ENCODE results near the gene ZNF584. TPM values are rescaled to one million over a fixed set of nuclear protein-coding genes. Genes with fewer than 3 reads are reported as not detected.
"Not testable (repeated sequence)": the region's sequence is repeated elsewhere in the genome, so short reads cannot be mapped to it uniquely, and the experiment has no call there.

The ZNF584 gene
- polyA plus RNA-seq: 10 to 100 TPM in 1 of 3 donors, 1 to 10 TPM in 2; 3.4 to 12.2 (median 4.4) TPM

GRCh38 chr19:58408152-58409009, at the start of gene ZNF584:
Gene ZNF584, plus strand, starts transcription at chr19:58408649. Its CDS starts 499 bp downstream, at chr19:58409148.
- Mint-ChIP-seq H3K36me3 (no peaks in the 10 kb centered on the region), H3K9me3 (no peaks in the 10 kb centered on the region), H3K4me1 (peaks cover 28 to 35% of the 10 kb centered on the region in 2 donors), H3K27ac (peak within 1 kb of the TSS; percentile 88 to 99 (median 93)), H3K4me3 (peak within 1 kb of the TSS; percentile 87 to 97 (median 94)), H3K27me3 (ENCODE audit: low read depth in 3 of 3) (peaks cover 3 to 6% (median 4%) of the 10 kb centered on the region in 3 donors)
- DNase-seq: peak; percentile 90 to 91 (median 91)

GRCh38 chr19:58361900-58362271, 46.6 kb upstream of the ZNF584 start:
- no peaks in the 10 kb centered on the region for H3K9me3 Mint-ChIP-seq
- H3K4me1 Mint-ChIP-seq: peaks cover 8 to 18% of the 10 kb centered on the region in 2 donors
- H3K4me3 Mint-ChIP-seq: peak overlapping the region; percentile 90 to 99 (median 96)
- no peaks in the 10 kb centered on the region for H3K36me3 Mint-ChIP-seq
- DNase-seq: peak in 2 of 3 donors; percentile 65
- H3K27me3 Mint-ChIP-seq (ENCODE audit: low read depth in 3 of 3): peaks cover 9 to 24% (median 11%) of the 10 kb centered on the region in 3 donors
- H3K27ac Mint-ChIP-seq: peak overlapping the region; percentile 96 to 99 (median 98)

GRCh38 chr19:58362272-58362994, 46.0 kb upstream of the ZNF584 start, which contains the start of gene ZNF497:
Gene ZNF497, minus strand, starts transcription at chr19:58362751. Its CDS starts 5,116 bp downstream, at chr19:58357635.
- Mint-ChIP-seq H3K9me3 (no peaks in the 10 kb centered on the region), H3K36me3 (no peaks in the 10 kb centered on the region), H3K4me3 (peak within 1 kb of the TSS; percentile 90 to 99 (median 96)), H3K27me3 (ENCODE audit: low read depth in 3 of 3) (peaks cover 9 to 24% (median 11%) of the 10 kb centered on the region in 3 donors), H3K4me1 (peaks cover 8 to 18% of the 10 kb centered on the region in 2 donors), H3K27ac (peak within 1 kb of the TSS; percentile 96 to 99 (median 98))
- peak; percentile 97 to 98 (median 97) for DNase-seq

- Mint-ChIP-seq H3K4me1 (peaks cover 8 to 15% of the 10 kb centered on the region in 2 donors), H3K27ac (peak overlapping the region in 2 of 6 donors; percentile 57), H3K4me3 (peak overlapping the region in 3 of 5 donors; percentile 27 to 46 (median 32)), H3K36me3 (no peaks in the 10 kb centered on the region), H3K9me3 (no peaks in the 10 kb centered on the region), H3K27me3 (ENCODE audit: low read depth in 3 of 3) (peaks cover 9 to 22% (median 11%) of the 10 kb centered on the region in 3 donors)
- no peak for DNase-seq
Observed at GRCh38 chr19:58364146-58364545, 44.3 kb upstream of the ZNF584 start.

- Mint-ChIP-seq H3K27ac (peak overlapping the region in 1 of 6 donors; percentile 28), H3K36me3 (no peaks in the 10 kb centered on the region), H3K9me3 (no peaks in the 10 kb centered on the region), H3K4me1 (peaks cover 5 to 12% of the 10 kb centered on the region in 2 donors), H3K4me3 (no peak overlapping the region), H3K27me3 (ENCODE audit: low read depth in 3 of 3) (peaks cover 9 to 15% (median 9%) of the 10 kb centered on the region in 3 donors)
- DNase-seq: no peak
Observed at GRCh38 chr19:58366585-58367430, 41.6 kb upstream of the ZNF584 start.

GRCh38 chr19:58367698-58368454, 40.6 kb upstream of the ZNF584 start:
- H3K4me1 Mint-ChIP-seq: peaks cover 0 to 4% of the 10 kb centered on the region in 2 donors
- no peak overlapping the region for H3K27ac Mint-ChIP-seq
- no peaks in the 10 kb centered on the region for H3K9me3 Mint-ChIP-seq
- H3K27me3 Mint-ChIP-seq (ENCODE audit: low read depth in 3 of 3): peaks cover under 1 to 5% (median 1%) of the 10 kb centered on the region in 3 donors
- H3K4me3 Mint-ChIP-seq: no peak overlapping the region
- H3K36me3 Mint-ChIP-seq: no peaks in the 10 kb centered on the region
- DNase-seq: no peak

- H3K27ac Mint-ChIP-seq: no peak overlapping the region
Observed at GRCh38 chr19:58368561-58369360, 39.7 kb upstream of the ZNF584 start.

GRCh38 chr19:58372311-58373133, 35.9 kb upstream of the ZNF584 start:
- H3K27ac Mint-ChIP-seq: no peak overlapping the region
- no peak for DNase-seq
- peaks cover 0 to 3% (median 2%) of the 10 kb centered on the region in 3 donors for H3K27me3 Mint-ChIP-seq (ENCODE audit: low read depth in 3 of 3)
- H3K9me3 Mint-ChIP-seq: no peaks in the 10 kb centered on the region
- H3K4me1 Mint-ChIP-seq: no peaks in the 10 kb centered on the region
- H3K4me3 Mint-ChIP-seq: no peak overlapping the region
- no peaks in the 10 kb centered on the region for H3K36me3 Mint-ChIP-seq

More at GRCh38 chr19:58368561-58369360, 39.7 kb upstream of the ZNF584 start:
- no peak for DNase-seq
- H3K27me3 Mint-ChIP-seq (ENCODE audit: low read depth in 3 of 3): peaks cover 0 to 3% (median 3%) of the 10 kb centered on the region in 3 donors
- H3K9me3 Mint-ChIP-seq: no peaks in the 10 kb centered on the region
- H3K4me3 Mint-ChIP-seq: no peak overlapping the region
- H3K36me3 Mint-ChIP-seq: no peaks in the 10 kb centered on the region
- H3K4me1 Mint-ChIP-seq: peaks cover 0 to 2% of the 10 kb centered on the region in 2 donors

GRCh38 chr19:58374200-58374599, 34.2 kb upstream of the ZNF584 start:
- DNase-seq: no peak
- Mint-ChIP-seq H3K27me3 (ENCODE audit: low read depth in 3 of 3) (peaks cover 0 to 3% (median 2%) of the 10 kb centered on the region in 3 donors), H3K36me3 (no peaks in the 10 kb centered on the region), H3K9me3 (no peaks in the 10 kb centered on the region), H3K4me1 (peaks cover 3 to 6% of the 10 kb centered on the region in 2 donors), H3K4me3 (no peak overlapping the region), H3K27ac (no peak overlapping the region)

GRCh38 chr19:58376724-58377123, 31.7 kb upstream of the ZNF584 start:
- not testable (repeated sequence) for H3K4me3 Mint-ChIP-seq; H3K27ac Mint-ChIP-seq; H3K27me3 Mint-ChIP-seq (ENCODE audit: low read depth in 3 of 3); H3K9me3 Mint-ChIP-seq; H3K36me3 Mint-ChIP-seq; DNase-seq
- peaks cover 18 to 23% of the 10 kb centered on the region in 2 donors for H3K4me1 Mint-ChIP-seq

- peak overlapping the region in 4 of 5 donors; percentile 87 to 96 (median 88) for H3K4me3 Mint-ChIP-seq
- DNase-seq: no peak
- H3K9me3 Mint-ChIP-seq: no peaks in the 10 kb centered on the region
- no peaks in the 10 kb centered on the region for H3K36me3 Mint-ChIP-seq
- peaks cover 2 to 8% (median 7%) of the 10 kb centered on the region in 3 donors for H3K27me3 Mint-ChIP-seq (ENCODE audit: low read depth in 3 of 3)
- peak overlapping the region; percentile 92 to 97 (median 96) for H3K27ac Mint-ChIP-seq
- H3K4me1 Mint-ChIP-seq: peaks cover 26 to 28% of the 10 kb centered on the region in 2 donors
Observed at GRCh38 chr19:58379246-58379645, 29.2 kb upstream of the ZNF584 start.
